Gastroesophageal sphincter (tissue), 3 donors: ENCODE data around the gene MON1A.

Experiments
- EP300 ChIP-seq: sonication (generic); formaldehyde crosslinking; IDR thresholded peaks from one replicate; pipeline ENCODE4 v1.6.1; 2017; ENCODE audit warnings: antibody characterized with exemption, mild to moderate bottlenecking
- POLR2A ChIP-seq, 2 donors: fragments of 450-650 bp; IDR thresholded peaks; one replicate each; pipeline ENCODE4 v1.6.1; 2017; ENCODE audit warnings: antibody characterized with exemption in 2 of 2, mild to moderate bottlenecking in 2 of 2, moderate library complexity in 1 of 2
- POLR2AphosphoS5 ChIP-seq: sonication (generic); formaldehyde crosslinking; IDR thresholded peaks from one replicate; pipeline ENCODE4 v1.6.1; 2017; ENCODE audit warnings: antibody characterized with exemption
- TF ChIP-seq, protein P1 (sequence below), 4 experiments: fragments of 200-600 bp in 2 of 4; fragments of 450-650 bp in 2 of 4; sonication (generic) in 1 of 4; IDR thresholded peaks; one replicate each; pipeline ENCODE4 v1.5.1; 2017 to 2019; ENCODE audit warnings: antibody characterized with exemption in 4 of 4, mild to moderate bottlenecking in 2 of 4, moderate library complexity in 2 of 4

DNA sequence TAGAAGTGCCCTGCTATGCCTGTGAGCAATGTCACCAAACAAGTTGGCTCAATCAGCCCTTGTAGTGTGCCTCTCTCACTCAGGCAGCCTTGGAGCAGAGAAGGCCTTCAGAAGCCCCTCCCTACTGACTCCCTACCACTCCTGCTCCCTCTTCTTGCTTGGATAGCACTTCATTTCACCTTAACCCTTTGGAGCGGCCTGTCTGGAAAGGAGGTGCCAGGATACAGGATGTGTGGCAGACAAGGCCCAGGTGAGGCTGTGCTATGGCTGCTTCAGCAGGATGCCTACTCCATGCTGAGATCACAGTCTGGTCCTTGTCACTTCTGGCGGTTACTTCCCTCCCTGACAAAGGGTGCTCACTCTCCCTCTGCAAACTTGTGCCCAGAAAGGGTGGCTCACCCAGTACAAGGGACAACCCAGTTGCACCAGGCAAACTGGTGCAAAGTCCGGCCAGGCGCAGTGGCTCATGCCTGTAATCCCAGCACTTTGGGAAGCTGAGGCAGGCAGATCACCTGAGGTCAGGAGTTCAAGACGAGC lies 1.1 kb downstream of the MON1A start:
- TF ChIP-seq POLR2A (IDR thresholded peaks at IDR 0.05) (no peak), POLR2AphosphoS5 (no peak), EP300 (no peak)
- TF ChIP-seq, protein P1, sequence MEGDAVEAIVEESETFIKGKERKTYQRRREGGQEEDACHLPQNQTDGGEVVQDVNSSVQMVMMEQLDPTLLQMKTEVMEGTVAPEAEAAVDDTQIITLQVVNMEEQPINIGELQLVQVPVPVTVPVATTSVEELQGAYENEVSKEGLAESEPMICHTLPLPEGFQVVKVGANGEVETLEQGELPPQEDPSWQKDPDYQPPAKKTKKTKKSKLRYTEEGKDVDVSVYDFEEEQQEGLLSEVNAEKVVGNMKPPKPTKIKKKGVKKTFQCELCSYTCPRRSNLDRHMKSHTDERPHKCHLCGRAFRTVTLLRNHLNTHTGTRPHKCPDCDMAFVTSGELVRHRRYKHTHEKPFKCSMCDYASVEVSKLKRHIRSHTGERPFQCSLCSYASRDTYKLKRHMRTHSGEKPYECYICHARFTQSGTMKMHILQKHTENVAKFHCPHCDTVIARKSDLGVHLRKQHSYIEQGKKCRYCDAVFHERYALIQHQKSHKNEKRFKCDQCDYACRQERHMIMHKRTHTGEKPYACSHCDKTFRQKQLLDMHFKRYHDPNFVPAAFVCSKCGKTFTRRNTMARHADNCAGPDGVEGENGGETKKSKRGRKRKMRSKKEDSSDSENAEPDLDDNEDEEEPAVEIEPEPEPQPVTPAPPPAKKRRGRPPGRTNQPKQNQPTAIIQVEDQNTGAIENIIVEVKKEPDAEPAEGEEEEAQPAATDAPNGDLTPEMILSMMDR (IDR thresholded peaks at IDR 0.05), result no peak
